HCT116 (cell line): ENCODE results near the gene TCERG1L.

ENCODE experiments used
- CEBPB ChIP-seq: IDR thresholded peaks from 2 replicates; pipeline ENCODE4 v1.6.1; 2012; ENCODE audit warnings: low read depth
- EGR1 ChIP-seq: IDR thresholded peaks from 2 replicates; pipeline ENCODE4 v1.6.1; 2012; ENCODE audit warnings: low read depth
- EZH2phosphoT487 ChIP-seq: fragments of 200-600 bp; IDR thresholded peaks from 2 replicates; pipeline ENCODE4 v1.6.1; 2018; ENCODE audit warnings: antibody characterized with exemption, borderline replicate concordance
- FOSL1 ChIP-seq: IDR thresholded peaks from 2 replicates; pipeline ENCODE4 v1.6.1; 2012; ENCODE audit warnings: low read depth
- POLR2A ChIP-seq: IDR thresholded peaks from 2 replicates; pipeline ENCODE4 v1.7.0; 2011; ENCODE audit warnings: borderline replicate concordance; ENCODE audit not compliant: insufficient read depth, insufficient read length; ENCODE audit errors: extremely low read depth
- RAD21 ChIP-seq: IDR thresholded peaks from 2 replicates; pipeline ENCODE4 v1.6.1; 2012; ENCODE audit warnings: low read depth, mild to moderate bottlenecking
- ZNF274 ChIP-seq: fragments of 200-500 bp; sonication (Bioruptor generic); IDR thresholded peaks from 2 replicates; pipeline ENCODE4 v1.6.1; 2014; ENCODE audit warnings: mild to moderate bottlenecking, low read depth, low read length, inconsistent platforms
- TF ChIP-seq, protein P1 (sequence below), 3 experiments: fragments of 200-600 bp in 1 of 3; sonication (generic) in 1 of 3; IDR thresholded peaks in 2 of 3; conservative IDR thresholded peaks in 1 of 3; 2 replicates each; pipeline ENCODE4 v1.5.1; 2012 to 2017; ENCODE audit warnings: low read depth in 2 of 3, low read length in 2 of 3, antibody characterized with exemption in 1 of 3, borderline replicate concordance in 1 of 3, control low read depth in 1 of 3, mild to moderate bottlenecking in 1 of 3, mixed read lengths in 1 of 3, mixed run types in 1 of 3, moderate library complexity in 1 of 3; ENCODE audit not compliant: insufficient read depth in 1 of 3
- TF ChIP-seq, protein P2 (sequence below): IDR thresholded peaks from 2 replicates; pipeline ENCODE4 v1.6.1; 2012; ENCODE audit warnings: low read depth

DNA sequence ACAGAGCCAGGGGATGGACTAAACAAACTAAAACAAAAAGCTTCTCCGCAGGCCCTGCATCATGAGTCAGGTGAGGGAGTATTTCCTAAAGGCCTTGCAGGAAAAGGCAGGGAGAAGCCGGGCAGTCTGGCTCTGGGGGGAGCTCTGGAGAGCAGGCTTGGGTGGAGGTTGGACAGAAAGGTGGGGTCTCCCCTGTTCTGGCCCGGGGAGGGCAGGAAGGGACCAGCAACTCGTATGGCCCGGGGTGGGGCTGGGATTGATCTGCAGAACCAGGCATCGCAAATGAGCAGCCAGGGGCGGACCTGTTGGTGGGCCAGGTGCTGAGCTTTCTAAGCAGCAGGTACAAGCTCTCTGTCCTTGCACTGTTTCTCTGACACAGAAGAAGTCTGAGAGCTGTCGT lies 235.2 kb downstream of the TCERG1L start:
- TF ChIP-seq RAD21 (no peak), FOSL1 (no peak), CEBPB (no peak), EGR1 (no peak), POLR2A (no peak), ZNF274 (no peak), EZH2phosphoT487 (no peak)
- TF ChIP-seq, protein P1, sequence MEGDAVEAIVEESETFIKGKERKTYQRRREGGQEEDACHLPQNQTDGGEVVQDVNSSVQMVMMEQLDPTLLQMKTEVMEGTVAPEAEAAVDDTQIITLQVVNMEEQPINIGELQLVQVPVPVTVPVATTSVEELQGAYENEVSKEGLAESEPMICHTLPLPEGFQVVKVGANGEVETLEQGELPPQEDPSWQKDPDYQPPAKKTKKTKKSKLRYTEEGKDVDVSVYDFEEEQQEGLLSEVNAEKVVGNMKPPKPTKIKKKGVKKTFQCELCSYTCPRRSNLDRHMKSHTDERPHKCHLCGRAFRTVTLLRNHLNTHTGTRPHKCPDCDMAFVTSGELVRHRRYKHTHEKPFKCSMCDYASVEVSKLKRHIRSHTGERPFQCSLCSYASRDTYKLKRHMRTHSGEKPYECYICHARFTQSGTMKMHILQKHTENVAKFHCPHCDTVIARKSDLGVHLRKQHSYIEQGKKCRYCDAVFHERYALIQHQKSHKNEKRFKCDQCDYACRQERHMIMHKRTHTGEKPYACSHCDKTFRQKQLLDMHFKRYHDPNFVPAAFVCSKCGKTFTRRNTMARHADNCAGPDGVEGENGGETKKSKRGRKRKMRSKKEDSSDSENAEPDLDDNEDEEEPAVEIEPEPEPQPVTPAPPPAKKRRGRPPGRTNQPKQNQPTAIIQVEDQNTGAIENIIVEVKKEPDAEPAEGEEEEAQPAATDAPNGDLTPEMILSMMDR (IDR thresholded peaks at IDR 0.05 in 2 of 3, conservative IDR thresholded peaks at IDR 0.05 in 1 of 3; ENCODE audit: borderline replicate concordance in 1 of 3, insufficient read depth in 1 of 3, low read depth in 2 of 3, low read length in 2 of 3), result no peak
- TF ChIP-seq, protein P2, sequence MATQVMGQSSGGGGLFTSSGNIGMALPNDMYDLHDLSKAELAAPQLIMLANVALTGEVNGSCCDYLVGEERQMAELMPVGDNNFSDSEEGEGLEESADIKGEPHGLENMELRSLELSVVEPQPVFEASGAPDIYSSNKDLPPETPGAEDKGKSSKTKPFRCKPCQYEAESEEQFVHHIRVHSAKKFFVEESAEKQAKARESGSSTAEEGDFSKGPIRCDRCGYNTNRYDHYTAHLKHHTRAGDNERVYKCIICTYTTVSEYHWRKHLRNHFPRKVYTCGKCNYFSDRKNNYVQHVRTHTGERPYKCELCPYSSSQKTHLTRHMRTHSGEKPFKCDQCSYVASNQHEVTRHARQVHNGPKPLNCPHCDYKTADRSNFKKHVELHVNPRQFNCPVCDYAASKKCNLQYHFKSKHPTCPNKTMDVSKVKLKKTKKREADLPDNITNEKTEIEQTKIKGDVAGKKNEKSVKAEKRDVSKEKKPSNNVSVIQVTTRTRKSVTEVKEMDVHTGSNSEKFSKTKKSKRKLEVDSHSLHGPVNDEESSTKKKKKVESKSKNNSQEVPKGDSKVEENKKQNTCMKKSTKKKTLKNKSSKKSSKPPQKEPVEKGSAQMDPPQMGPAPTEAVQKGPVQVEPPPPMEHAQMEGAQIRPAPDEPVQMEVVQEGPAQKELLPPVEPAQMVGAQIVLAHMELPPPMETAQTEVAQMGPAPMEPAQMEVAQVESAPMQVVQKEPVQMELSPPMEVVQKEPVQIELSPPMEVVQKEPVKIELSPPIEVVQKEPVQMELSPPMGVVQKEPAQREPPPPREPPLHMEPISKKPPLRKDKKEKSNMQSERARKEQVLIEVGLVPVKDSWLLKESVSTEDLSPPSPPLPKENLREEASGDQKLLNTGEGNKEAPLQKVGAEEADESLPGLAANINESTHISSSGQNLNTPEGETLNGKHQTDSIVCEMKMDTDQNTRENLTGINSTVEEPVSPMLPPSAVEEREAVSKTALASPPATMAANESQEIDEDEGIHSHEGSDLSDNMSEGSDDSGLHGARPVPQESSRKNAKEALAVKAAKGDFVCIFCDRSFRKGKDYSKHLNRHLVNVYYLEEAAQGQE, result no peak
